CD4-positive, alpha-beta T cell treated with Interleukin-12 subunit alpha and Interleukin-12 subunit beta, for 1 hour (primary cell): ENCODE data around the gene PMIS2.

ENCODE experiments used
- DNase-seq: peaks from one replicate; pipeline ENCODE4 v3.0.0-alpha.2; 2020

PMIS2 gene

GRCh38 chr19:35556846-35557538 is 29.0 kb upstream of the PMIS2 start:
- no peak for DNase-seq

- DNase-seq = peak; percentile 59
Observed at GRCh38 chr19:35557539-35558399, 28.2 kb upstream of the PMIS2 start.

- no peak for DNase-seq
Observed at GRCh38 chr19:35558400-35559280, 27.3 kb upstream of the PMIS2 start.

GRCh38 chr19:35559281-35559659 is 26.7 kb upstream of the PMIS2 start:
- no peak for DNase-seq

GRCh38 chr19:35559781-35560180 is 26.2 kb upstream of the PMIS2 start:
- no peak for DNase-seq

- DNase-seq = no peak
Observed at GRCh38 chr19:35560271-35560670, 25.7 kb upstream of the PMIS2 start.

GRCh38 chr19:35560677-35561076 is 25.3 kb upstream of the PMIS2 start:
- no peak for DNase-seq

- DNase-seq = no peak
Observed at GRCh38 chr19:35561436-35561835, 24.5 kb upstream of the PMIS2 start.

GRCh38 chr19:35562336-35562735 is 23.6 kb upstream of the PMIS2 start:
- no peak for DNase-seq

- DNase-seq = no peak
Observed at GRCh38 chr19:35562776-35563175, 23.2 kb upstream of the PMIS2 start.

- DNase-seq = no peak
Observed at GRCh38 chr19:35563207-35563829, 22.7 kb upstream of the PMIS2 start, which contains the start of gene ATP4A. Gene ATP4A (minus strand): TSS chr19:35563658. CDS start chr19:35563629, 29 bp downstream.

GRCh38 chr19:35565016-35565856 is 20.7 kb upstream of the PMIS2 start:
- no peak for DNase-seq

GRCh38 chr19:35566738-35567137 is 19.2 kb upstream of the PMIS2 start:
- no peak for DNase-seq

- no peak for DNase-seq
Observed at GRCh38 chr19:35569281-35569781, 16.6 kb upstream of the PMIS2 start.

- DNase-seq = no peak
Observed at GRCh38 chr19:35571406-35571965, 14.5 kb upstream of the PMIS2 start.

- no peak for DNase-seq
Observed at GRCh38 chr19:35577918-35578317, 8.1 kb upstream of the PMIS2 start.

- DNase-seq = no peak
Observed at GRCh38 chr19:35578707-35579106, 7.3 kb upstream of the PMIS2 start.

GRCh38 chr19:35582760-35583159 is 3.2 kb upstream of the PMIS2 start:
- DNase-seq = no peak

- no peak for DNase-seq
Observed at GRCh38 chr19:35587321-35587720, 1.3 kb downstream of the PMIS2 start.

- DNase-seq = no peak
Observed at GRCh38 chr19:35590875-35591274, 4.9 kb downstream of the PMIS2 start.

GRCh38 chr19:35592226-35592625 is 6.3 kb downstream of the PMIS2 start:
- DNase-seq = peak; percentile 45
